GM18909 (cell line): ENCODE results near the gene MAPK12.
A peak's percentile ranks its signal among the peaks of the same experiment; 100 is the strongest.
"Not testable (repeated sequence)": the region's sequence is repeated elsewhere in the genome, so short reads cannot be mapped to it uniquely, and the experiment has no call there.

Experiments
- ATAC-seq: cut with Tn5 transposase; IDR thresholded peaks from one replicate; pipeline ENCODE4 v1.9.1; 2021; ENCODE audit warnings: mild to moderate bottlenecking; ENCODE audit not compliant: unreplicated experiment, poor library complexity

The MAPK12 gene

DNA sequence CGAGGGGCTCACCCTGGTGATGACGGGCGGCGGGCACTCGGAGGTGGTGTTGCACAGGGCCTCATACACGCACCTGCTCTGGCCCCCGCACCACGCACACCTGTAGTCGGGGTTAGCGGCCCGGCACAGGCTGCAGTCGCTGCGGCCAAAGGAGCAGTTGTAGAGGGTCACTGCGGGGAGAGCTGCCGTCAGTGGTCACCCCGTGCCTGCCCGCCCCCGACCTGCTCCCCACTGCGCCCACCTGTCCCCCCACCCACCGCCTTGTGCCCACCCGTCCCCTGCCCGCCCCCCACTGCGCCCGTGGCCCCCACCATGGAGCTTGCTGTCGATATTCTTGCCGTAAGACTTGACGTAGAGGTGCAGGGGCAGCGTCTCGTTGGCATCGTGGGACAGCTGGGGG is 22.3 kb upstream of the MAPK12 start:
- no peak for ATAC-seq

DNA sequence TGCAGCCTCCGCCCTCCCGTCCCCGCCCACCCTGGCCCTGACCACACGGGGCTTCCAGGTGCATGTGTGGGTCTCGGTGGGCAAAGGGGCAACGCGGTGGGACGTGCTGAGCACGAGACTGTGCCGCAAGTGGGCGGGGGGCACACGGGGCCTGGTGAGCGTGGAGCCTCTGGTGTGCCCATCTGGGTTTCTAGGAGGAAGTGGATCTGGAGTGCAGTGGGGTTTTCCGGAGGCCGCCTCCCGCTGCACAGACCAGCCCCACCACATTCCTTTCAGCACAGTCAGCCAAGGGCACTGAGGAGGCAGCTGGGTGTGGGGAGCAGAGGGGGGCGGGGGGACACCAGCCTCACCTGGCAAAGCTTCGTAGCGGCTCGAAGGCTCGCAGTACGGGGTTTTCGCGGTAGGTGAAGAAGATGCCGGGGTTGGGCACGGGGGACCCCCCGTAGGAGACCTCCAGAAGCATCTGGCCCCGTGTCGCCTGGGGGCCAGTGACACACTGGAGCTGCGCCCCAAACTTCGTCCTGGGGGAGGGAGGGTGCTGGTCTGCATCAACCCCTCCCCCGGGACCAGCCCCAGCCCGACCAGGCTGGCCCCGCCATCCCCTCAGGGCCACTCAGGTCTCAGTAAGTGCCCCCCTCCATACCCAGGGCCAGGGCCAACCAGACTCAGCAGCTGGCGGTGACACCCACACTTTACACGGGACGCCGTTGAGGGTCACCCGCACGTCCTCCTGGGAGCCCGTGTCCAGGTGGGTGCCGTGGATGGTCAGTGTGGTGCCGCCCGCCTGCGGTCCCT is 21.1 kb upstream of the MAPK12 start:
- no peak for ATAC-seq

DNA sequence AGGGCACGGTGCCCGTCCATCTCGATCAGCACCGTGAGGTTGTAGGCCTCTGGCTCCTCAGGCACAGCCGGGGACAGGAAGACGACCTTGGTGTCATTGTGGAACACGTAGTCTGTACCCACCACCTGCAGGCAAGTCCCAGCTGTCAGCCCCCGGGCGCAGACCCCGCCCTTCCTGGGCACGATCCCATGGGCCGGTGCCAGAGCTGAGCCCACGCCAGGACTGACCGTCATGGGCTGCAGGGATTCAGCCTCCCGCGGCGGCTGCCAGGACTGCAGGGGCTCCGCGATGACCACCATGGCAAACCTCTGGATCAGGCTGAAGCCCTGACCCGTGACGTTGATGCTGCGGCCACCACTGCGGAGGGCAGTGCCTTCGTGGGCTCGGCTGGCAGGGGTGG is 20.5 kb upstream of the MAPK12 start:
- no peak for ATAC-seq

DNA sequence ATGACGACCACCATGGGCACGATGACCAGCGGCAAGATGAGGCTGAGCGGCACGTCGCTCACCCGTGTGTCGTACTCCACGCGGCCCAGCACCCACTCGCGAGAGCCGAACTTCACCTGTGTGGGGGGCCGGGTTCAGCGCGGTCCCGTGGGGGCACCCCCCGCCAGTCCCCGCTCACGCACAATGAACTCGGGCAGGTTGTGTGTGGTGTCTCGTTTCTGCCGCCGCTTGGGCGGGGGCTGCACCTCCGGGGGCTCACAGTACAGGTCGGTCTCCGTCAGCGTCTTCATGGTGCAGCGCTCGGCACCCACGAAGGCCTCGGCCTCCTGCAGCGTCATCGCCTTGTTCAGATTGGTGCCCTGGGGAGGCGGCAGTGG is 19.9 kb upstream of the MAPK12 start:
- ATAC-seq: no peak

DNA sequence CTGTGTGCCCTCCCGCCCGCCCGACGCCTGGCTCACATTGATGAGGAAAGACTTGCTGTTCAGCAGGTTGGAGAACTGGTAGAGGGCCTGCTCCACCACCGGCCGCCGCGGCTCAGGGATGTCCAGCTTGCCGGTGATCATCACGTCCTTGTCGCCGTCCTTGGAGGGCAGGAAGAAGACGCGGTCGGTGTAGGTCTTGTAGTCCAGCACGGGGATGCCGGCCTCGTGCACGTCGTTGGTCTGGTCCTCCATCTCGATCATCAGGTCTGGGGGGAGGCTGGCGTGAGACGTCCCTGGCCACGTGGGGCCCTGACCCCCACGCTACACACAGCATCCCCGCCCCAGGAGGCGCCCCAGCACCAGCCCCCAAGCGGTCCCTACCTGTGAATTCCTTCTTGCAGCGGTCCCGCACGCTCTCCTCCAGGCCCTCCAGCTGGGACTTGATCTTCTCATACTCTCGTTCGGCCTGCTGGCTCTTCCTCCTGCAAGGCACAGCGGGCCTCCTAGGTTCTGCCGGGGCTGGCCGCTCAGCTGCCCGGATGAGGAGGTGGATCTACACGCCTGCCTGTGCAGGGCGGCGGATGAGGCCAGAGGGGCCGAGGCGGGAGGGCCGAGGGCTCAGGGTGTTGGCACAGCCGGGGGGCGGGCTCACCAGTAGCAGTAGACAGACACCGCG is 19.4 kb upstream of the MAPK12 start:
- ATAC-seq: no peak

DNA sequence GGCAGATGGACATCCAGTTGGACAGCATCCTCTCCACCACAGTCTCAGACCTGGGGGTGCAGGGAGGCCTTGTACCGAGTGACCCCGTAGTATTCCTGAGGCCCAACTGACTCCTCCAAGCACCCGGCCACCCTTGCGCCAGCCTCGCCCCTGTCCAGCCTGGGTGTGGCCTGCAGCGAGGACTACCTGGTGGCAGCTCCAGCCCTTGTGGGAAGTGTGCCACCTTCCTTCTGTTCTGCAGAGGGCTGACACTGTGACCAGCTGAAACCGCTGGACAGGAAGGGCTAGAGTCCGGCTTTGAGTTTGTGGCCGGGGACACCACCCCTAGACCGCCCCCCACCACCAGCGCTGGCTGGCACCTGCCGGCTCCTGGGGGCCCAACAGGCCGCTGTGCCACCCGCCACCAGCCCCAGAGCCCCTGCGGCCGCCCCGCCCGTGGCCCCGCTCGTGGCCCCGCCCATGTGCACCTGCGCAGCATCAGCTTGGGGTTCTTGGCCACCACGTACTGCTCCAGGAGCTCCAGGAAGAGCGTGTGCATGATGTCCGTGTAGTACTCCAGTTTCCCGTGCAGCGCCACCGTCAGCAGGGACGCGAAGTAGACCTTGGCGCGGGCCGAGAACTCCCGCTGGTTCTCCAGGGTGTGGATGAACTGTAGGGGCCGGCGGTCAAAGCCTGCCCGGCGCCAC is 18.7 kb upstream of the MAPK12 start:
- ATAC-seq: no peak

DNA sequence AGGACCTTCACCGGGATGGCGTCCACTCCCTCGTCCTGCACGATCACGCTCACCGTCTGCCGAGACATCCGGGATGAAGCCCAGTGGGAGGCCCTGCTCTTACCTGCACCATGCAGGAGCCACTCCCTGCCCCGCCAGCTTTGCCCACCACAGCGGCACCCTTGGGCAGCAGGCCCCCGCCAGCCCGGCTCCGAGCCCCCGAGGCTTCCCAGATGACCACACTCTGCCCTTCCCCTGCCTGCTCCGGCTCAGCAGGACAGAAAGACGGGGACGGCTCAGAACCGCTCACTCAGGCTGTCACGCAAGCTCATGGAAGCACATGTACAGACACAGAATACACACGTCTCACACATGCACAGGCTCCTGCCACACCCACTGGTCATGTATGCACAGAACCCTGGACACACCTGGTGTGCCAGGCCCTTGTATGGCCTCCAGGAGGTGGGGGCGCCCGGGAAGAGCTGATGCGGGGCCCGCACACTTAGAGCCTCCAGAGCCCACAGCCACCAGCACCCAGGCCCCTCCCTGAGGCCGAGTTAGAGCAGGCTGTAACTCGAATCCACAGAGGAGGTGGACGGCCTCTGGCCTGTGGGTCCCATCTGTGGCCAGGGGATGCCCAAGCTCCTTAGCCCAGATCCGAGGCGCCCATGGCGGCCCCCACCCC is 17.6 kb upstream of the MAPK12 start:
- no peak for ATAC-seq

DNA sequence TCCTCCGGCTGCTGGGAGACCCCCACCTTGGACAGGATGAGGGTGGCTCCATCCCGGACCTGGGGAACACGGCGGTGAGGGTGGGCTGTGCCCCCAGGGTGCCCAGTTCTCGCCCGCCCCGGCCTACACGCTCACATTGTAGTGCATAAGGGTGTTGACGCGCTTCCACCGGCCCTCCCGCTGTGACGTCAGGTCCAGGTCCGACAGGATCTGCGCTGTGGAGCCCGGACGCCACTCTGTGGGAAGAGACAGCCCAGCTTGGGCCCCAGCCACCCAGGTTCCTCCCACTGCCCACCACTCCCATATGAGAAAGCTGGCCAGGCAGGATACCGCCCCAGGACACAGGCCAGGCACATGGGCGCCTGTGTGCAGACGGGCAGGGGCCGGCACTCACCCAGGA is 17.0 kb upstream of the MAPK12 start:
- ATAC-seq: no peak

DNA sequence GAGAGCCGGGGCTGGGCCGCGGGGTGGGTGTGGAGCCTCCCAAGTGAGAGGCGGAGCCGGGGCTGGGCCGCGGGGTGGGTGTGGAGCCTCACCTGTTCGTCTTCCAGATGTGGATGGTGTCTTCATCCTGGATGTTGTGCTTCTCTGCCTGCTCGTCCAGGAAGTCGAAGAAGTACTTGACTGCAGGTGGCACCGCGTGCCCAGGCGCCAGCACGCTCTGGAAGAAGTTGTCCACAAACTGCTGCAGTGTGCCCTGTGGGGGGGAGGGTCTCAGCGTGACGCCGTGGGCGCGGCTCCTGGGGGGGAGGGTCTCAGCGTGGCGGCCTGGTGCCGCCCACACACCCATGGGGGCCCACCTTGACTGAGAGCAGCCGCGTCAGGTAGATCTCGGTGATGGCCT is 16.3 kb upstream of the MAPK12 start:
- ATAC-seq: no peak

DNA sequence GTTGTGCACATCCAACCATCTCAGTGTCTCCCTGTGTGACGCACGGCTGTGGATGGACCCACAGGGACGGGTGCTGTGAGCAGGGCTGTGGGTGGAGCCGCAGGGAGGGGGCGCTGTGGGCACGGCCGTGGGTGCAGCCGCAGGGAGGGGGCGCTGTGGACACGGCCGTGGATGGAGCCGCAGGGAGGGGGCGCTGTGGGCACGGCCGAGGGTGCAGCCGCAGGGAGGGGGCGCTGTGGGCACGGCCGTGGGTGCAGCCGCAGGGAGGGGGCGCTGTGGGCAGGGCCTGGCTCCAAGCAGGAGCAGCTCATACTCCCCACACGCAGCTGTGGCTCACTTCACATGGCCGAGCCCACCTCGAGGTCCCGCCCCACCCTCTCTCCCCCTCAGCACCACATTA is 14.7 kb upstream of the MAPK12 start:
- ATAC-seq: peak; percentile 61

DNA sequence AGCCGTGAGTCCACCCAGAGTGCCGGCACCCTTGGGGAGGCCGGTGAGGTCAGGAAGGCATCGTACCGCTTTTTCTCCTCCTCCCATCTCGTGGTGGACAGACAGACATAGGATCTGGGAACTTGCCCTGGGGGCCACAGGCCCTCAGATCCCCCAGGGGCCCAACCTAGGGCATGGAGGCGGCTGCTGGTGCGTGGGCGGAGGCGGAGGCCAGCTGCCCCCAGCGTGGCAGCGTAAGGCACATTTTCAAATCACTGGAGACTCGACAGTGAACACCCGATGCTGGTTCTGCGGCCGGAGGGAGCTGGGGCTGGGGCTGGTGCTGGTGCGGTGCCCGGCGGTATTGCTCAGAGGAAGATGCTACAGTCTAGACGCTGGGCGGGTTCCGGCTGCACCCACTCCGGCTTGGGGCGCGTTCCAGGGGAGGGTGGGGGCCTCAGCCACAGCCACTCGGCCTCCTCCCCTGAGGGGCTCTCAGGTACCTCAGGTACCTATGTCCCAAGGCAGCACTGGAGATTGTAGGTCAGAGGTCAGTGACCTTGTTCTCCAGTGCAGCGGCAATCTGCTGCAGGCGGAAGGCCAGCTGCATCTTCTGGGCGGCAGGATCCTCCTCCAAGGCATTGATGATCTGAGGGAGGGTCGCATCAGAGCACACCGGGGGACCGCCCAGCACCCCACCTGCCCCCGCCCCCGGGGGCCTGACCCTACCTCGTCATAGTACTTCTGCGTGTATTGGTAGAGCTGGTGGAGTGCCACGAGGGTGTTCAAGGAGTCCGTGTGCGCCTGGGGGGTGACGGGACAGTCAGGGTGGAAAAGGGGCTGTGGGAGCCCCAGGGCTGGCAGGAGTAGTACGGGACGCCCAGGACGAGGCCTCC is 13.9 kb upstream of the MAPK12 start:
- ATAC-seq: no peak

DNA sequence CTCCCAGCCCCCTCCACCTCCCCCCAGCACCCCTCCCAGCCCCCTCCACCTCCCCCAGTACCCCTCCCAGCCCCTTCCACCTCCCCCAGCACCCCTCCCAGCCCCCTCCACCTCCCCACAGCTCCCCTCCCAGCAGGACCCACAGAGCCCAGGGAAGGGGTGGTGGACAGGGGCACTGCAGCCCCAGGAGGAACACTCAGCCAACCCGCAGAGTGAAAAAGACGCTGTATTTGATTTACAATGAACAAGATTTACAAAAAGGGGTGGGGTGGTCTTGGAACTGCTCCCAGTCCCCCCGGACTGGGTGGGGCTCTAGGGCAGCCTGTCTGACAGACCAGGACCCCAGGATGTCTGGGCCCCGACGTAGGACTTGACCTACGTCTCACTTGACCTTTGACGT is 13.3 kb upstream of the MAPK12 start:
- ATAC-seq: no peak

DNA sequence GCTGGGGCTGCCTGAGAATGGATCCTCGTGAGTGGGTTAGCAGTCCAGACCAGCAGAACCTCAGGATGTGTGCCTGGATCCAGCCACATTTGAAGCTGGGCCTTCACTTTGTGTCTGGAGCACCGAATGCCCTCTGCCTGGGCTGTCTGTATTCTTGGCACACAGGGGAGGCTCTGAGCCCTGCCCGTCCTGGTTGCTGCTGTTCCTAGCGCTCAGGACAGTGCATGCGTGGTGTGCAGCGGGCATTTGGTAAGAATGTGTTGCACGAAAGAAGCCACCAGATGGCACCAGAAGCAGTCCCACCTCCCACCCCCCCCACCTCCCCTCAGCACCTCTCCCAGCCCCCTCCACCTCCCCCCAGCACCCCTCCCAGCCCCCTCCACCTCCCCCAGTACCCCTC is 12.8 kb upstream of the MAPK12 start:
- no peak for ATAC-seq

DNA sequence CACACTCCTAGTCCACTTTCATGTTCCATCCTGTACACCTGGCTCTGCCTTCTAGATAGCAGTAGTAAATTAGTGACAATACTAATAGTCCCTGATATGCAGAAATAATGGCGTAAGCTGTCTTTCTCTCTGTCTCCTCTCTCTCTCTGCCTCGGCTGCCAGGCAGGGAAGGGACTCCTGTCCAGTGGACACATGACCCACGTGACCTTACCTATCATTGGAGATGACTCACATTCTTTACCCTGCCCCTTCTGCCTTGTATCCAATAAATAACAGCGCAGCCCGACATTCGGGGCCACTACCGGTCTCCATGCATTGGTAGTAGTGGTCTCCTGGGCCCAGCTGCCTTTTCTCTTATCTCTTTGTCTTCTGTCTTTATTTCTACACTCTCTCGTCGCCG is 12.3 kb upstream of the MAPK12 start:
- not testable (repeated sequence) for ATAC-seq

DNA sequence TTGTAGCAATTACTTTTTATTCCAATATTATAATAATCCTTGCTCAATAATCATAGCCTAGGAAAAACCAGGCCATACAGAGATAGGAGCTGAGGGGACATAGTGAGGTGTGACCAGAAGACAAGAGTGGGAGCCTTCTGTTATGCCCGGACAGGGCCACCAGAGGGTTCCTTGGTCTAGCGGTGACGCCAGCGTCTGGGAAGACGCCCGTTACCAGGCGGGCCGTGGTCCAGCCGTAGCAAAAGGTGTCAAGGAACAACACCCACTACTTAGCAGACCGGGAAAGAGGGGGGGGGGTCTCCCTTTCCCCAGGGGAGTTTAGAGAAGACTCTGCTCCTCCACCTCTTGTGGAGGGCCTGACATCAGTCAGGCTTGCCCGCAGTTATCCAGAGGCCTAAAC is 11.9 kb upstream of the MAPK12 start:
- ATAC-seq: not testable (repeated sequence)

DNA sequence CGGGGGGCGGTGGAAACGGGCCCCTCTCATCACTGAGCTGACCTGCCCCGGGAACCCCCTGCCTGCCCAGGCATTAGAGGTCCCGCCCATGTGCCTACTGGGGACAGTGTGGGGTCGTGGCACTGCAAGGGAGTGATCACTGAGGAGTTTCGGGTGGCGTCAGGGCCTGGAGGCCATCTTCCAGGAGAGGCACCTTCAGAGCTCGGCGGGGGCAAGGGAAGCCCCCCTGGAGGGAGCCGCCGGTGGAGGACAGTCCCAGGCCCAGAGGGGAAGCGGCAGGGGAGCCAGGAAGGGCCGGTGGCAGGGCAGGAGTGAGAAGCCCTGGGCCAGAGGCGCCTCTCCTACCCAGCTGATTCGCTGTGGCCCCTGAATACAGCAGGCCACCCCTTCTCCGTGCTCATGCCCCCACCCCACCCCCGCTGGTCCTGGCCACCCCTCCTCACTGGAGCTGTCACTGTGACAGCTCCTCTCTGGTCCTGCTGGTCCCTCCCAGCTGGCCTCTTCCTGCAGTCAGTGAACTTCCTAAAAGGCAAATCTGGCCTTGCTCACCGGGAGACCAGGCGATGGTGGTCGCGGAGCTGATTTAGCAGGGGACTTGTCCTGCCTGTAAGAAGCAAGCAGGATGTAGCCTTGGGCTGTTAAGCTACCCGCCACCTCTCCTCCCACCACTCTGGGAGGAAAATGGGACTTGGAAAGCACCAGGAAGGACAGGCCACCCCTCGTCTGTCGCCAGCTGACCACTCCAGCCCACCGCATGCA is 10.7 kb upstream of the MAPK12 start:
- ATAC-seq: no peak

DNA sequence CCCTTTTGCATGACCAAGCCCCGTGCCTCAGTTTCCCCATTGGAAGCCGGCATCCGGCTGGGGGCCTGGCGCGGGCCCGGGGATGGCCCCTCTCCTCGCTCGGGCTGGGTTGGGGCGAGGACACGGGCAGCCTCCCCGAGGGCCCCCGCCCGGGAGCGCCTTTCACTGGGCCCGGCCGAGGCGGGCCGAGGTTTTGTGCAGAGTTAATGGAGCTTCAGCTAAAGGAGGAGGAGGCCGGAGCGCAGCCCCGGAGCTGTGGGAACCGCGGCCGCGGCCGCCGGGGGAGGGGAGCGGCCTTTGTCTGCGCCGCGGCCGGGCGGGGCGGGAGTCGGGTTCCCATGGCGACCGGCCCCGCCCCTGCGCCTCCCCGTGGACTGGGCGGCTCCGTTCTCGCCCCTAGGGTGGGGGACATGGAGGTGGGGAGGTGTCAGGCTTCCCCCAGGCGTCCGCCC is 10.1 kb upstream of the MAPK12 start:
- no peak for ATAC-seq

DNA sequence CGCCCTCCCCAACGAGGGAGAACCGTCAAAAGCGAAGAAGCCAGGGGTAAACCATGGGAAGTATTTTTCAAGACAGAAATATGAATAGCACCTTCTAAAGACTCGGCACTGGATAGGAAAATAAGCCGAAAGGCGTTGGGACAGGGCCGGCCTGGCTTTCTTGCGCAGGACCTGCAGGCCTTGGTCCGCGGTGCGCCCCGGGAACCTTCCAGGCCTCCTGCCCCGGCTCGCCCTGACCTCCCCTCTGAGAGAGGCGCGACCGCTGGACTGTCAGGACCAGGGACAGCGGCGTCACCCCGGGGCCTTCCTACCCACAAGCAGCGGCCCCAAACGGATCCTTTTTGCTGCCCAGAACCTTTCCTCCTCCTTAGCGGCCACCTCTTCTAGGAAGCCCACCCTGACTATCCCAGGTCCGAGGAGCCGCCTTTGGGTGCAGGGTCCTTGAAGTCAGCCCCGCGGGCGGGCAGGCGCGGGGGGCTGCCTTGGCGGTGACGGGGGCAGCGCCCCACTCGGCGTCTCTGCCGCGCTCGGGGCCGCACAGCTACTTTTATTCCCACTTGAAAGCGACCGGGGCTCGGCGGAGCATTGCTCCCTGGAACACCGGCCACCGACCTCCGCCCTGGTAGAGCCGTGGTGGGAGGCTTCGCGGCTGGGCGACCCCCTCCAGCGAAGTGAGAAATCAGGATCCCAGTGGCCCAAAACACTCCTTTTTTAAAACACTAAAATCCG is 9.3 kb upstream of the MAPK12 start:
- ATAC-seq: no peak
